Measurements from ENCODE around the gene KCP. TPM values are rescaled to one million over a fixed set of nuclear protein-coding genes. Genes with fewer than 3 reads are reported as not detected.

KCP gene
- total and polyA plus RNA-seq, 2 of the 13 experiments (the other 11 are each of a cell fraction or from before 2014, with no cell fraction given), result 0.37 to 1.0 TPM

- Histone ChIP-seq H3K36me3 (replicated peaks in 1 of 2; ENCODE audit: control insufficient read depth in 1 of 2, insufficient read depth in 2 of 2, low read length in 2 of 2) (no peaks in the 10 kb centered on the region), H2AFZ (ENCODE audit: low read length) (no peak overlapping the region), H3K4me3 (replicated peaks in 1 of 3; ENCODE audit: insufficient read depth in 1 of 3, low read depth in 2 of 3, low read length in 3 of 3) (peak overlapping the region in 1 of 3 experiments; percentile 54; a peak in 1 of 6 replicates), H3K27me3 (ENCODE audit: control insufficient read depth in 1 of 2, insufficient read depth in 2 of 2, low read length in 2 of 2) (peaks cover 0 to 45% of the 10 kb centered on the region in 2 experiments; a peak in 3 of 5 replicates), H3K79me2 (ENCODE audit: insufficient read depth, low read length) (no peaks in the 10 kb centered on the region), H3K4me2 (ENCODE audit: low read depth, low read length) (peak overlapping the region; percentile 61), H3K9ac (ENCODE audit: insufficient read depth, low read depth, low read length) (no peak overlapping the region), H3K4me1 (ENCODE audit: insufficient read depth, low read length) (peaks cover 26% of the 10 kb centered on the region), H3K9me3 (ENCODE audit: low read length) (no peaks in the 10 kb centered on the region), H3K27ac (ENCODE audit: extremely low read length, insufficient read depth, low read length) (no peak overlapping the region), H4K20me1 (ENCODE audit: insufficient read depth, low read length) (no peaks in the 10 kb centered on the region)
- no peak for FAIRE-seq
- no peak for DNase-seq (ENCODE audit: low spot score)
- intact Hi-C loops (cut with micrococcal nuclease; ENCODE audit: unreplicated experiment), result no loop called here
- 29% methylated on average over 5 of the region's 6 CpGs for WGBS (ENCODE audit: low lambda C conversion rate)
- ATAC-seq, result no peak
- in situ Hi-C loops (cut with HindIII; ENCODE audit: extremely low pct_ligation_motif_present, low pct_unique_long_range_greater_than_20kb), result loop anchor here (5.0 kb wide), 2 partner anchors 38 to 183 kb away; no protein-coding TSS in a partner anchor
- ChIA-PET POLR2A (no interaction called here), CTCF (ENCODE audit: low intra/inter-chr PET ratio, low total read pairs) (no interaction called here)
- BruUV-seq (replicated peaks), result no TSS peak
- TF ChIP-seq ZFP37 (CRISPR knock-in tag; IDR thresholded peaks at IDR 0.05; ENCODE audit: borderline replicate concordance) (no peak), YEATS4 (CRISPR knock-in tag; IDR thresholded peaks at IDR 0.05; ENCODE audit: borderline replicate concordance) (no peak), HNRNPLL (IDR thresholded peaks at IDR 0.05; ENCODE audit: low read depth, low read length, poor library complexity, severe bottlenecking) (no peak), KDM5A (IDR thresholded peaks at IDR 0.05; ENCODE audit: borderline replicate concordance, low read length) (no peak), ZNF446 (CRISPR knock-in tag; IDR thresholded peaks at IDR 0.05) (no peak), LCORL (IDR thresholded peaks at IDR 0.05) (no peak), LCORL (CRISPR knock-in tag; IDR thresholded peaks at IDR 0.05) (no peak), ZNF878 (CRISPR knock-in tag; IDR thresholded peaks at IDR 0.05) (no peak), ZMAT5 (CRISPR knock-in tag; IDR thresholded peaks at IDR 0.05; ENCODE audit: borderline replicate concordance, low read depth) (no peak), ZNF557 (CRISPR knock-in tag; IDR thresholded peaks at IDR 0.05) (no peak), ZKSCAN5 (CRISPR knock-in tag; IDR thresholded peaks at IDR 0.05) (no peak), MLLT10 (CRISPR knock-in tag; IDR thresholded peaks at IDR 0.05) (no peak), PHF5A (CRISPR knock-in tag; IDR thresholded peaks at IDR 0.05; ENCODE audit: low read depth, unreplicated experiment) (no peak)
- TF ChIP-seq, protein P1, sequence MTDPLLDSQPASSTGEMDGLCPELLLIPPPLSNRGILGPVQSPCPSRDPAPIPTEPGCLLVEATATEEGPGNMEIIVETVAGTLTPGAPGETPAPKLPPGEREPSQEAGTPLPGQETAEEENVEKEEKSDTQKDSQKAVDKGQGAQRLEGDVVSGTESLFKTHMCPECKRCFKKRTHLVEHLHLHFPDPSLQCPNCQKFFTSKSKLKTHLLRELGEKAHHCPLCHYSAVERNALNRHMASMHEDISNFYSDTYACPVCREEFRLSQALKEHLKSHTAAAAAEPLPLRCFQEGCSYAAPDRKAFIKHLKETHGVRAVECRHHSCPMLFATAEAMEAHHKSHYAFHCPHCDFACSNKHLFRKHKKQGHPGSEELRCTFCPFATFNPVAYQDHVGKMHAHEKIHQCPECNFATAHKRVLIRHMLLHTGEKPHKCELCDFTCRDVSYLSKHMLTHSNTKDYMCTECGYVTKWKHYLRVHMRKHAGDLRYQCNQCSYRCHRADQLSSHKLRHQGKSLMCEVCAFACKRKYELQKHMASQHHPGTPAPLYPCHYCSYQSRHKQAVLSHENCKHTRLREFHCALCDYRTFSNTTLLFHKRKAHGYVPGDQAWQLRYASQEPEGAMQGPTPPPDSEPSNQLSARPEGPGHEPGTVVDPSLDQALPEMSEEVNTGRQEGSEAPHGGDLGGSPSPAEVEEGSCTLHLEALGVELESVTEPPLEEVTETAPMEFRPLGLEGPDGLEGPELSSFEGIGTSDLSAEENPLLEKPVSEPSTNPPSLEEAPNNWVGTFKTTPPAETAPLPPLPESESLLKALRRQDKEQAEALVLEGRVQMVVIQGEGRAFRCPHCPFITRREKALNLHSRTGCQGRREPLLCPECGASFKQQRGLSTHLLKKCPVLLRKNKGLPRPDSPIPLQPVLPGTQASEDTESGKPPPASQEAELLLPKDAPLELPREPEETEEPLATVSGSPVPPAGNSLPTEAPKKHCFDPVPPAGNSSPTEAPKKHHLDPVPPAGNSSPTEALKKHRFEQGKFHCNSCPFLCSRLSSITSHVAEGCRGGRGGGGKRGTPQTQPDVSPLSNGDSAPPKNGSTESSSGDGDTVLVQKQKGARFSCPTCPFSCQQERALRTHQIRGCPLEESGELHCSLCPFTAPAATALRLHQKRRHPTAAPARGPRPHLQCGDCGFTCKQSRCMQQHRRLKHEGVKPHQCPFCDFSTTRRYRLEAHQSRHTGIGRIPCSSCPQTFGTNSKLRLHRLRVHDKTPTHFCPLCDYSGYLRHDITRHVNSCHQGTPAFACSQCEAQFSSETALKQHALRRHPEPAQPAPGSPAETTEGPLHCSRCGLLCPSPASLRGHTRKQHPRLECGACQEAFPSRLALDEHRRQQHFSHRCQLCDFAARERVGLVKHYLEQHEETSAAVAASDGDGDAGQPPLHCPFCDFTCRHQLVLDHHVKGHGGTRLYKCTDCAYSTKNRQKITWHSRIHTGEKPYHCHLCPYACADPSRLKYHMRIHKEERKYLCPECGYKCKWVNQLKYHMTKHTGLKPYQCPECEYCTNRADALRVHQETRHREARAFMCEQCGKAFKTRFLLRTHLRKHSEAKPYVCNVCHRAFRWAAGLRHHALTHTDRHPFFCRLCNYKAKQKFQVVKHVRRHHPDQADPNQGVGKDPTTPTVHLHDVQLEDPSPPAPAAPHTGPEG (CRISPR knock-in tag; IDR thresholded peaks at IDR 0.05), result no peak
- TF ChIP-seq, protein P2, sequence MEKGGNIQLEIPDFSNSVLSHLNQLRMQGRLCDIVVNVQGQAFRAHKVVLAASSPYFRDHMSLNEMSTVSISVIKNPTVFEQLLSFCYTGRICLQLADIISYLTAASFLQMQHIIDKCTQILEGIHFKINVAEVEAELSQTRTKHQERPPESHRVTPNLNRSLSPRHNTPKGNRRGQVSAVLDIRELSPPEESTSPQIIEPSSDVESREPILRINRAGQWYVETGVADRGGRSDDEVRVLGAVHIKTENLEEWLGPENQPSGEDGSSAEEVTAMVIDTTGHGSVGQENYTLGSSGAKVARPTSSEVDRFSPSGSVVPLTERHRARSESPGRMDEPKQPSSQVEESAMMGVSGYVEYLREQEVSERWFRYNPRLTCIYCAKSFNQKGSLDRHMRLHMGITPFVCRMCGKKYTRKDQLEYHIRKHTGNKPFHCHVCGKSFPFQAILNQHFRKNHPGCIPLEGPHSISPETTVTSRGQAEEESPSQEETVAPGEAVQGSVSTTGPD (CRISPR knock-in tag; IDR thresholded peaks at IDR 0.05), result no peak
- TF ChIP-seq, protein P3, sequence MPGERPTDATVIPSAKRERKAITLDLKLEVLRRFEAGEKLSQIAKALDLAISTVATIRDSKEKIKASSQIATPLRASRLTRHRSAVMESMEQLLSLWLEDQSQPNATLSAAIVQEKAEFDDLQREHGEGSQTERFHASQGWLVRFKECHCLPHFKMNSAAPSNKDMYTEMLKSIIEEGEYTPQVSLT (CRISPR knock-in tag; IDR thresholded peaks at IDR 0.05; ENCODE audit: borderline replicate concordance, low read depth), result no peak
These were observed 1.5 kb downstream of the KCP start for GRCh38 chr7:128908750-128909624.
